ENCODE data around the gene TCF7L2. TPM values are rescaled to one million over a fixed set of nuclear protein-coding genes. Genes with fewer than 3 reads are reported as not detected.

The TCF7L2 gene
- total and polyA plus RNA-seq, 9 donors = 14.9 to 77.3 (median 51.5) TPM

GRCh38 chr10:113113241-113113640 lies 163.2 kb downstream of the TCF7L2 start:
- H3K27me3 ChIP-seq (ENCODE audit: control insufficient read depth, insufficient read depth, low read length) = no peaks in the 10 kb centered on the region
- no peaks in the 10 kb centered on the region for H3K9me3 ChIP-seq (replicated peaks; ENCODE audit: control insufficient read depth, low read depth, low read length)
- no peak overlapping the region for H3K27ac ChIP-seq (ENCODE audit: low read length)
- no peaks in the 10 kb centered on the region for H3K36me3 ChIP-seq (ENCODE audit: control insufficient read depth, insufficient read depth, low read length)
- H3K4me1 ChIP-seq (ENCODE audit: control insufficient read depth, insufficient read depth, low read length) = no peaks in the 10 kb centered on the region
- H3K4me3 ChIP-seq (ENCODE audit: low read length) = no peak overlapping the region
- DNase-seq = no peak
- 93% methylated on average over 3 of the region's 5 CpGs for WGBS (ENCODE audit: insufficient coverage)

DNA sequence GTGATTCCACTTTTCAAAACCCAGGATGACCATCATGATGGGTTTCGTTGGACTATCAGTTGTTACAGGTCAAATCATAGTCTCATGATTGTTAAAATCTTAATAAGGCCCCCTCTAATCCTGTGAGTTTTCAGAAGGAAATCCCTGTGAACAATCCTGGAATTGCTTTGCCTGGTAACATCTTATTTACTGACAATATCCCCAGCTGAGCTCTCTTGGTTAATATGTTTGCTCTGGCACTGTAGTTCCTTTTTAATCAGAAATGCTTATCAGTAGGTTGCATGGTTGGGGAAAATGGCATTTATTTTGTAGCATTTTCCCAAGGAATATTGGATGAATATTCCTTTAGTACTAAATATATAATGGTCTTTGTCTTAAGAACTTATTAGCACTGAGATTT lies 163.9 kb downstream of the TCF7L2 start:
- no peak for DNase-seq
- no peaks in the 10 kb centered on the region for H3K9me3 ChIP-seq (replicated peaks; ENCODE audit: control insufficient read depth, low read depth, low read length)
- no peaks in the 10 kb centered on the region for H3K36me3 ChIP-seq (ENCODE audit: control insufficient read depth, insufficient read depth, low read length)
- H3K27ac ChIP-seq (ENCODE audit: low read length) = no peak overlapping the region
- H3K4me3 ChIP-seq (ENCODE audit: low read length) = no peak overlapping the region
- no peaks in the 10 kb centered on the region for H3K27me3 ChIP-seq (ENCODE audit: control insufficient read depth, insufficient read depth, low read length)
- WGBS (ENCODE audit: insufficient coverage) = no CpG with 5 or more reads among the region's 1 CpG
- no peaks in the 10 kb centered on the region for H3K4me1 ChIP-seq (ENCODE audit: control insufficient read depth, insufficient read depth, low read length)

- no peaks in the 10 kb centered on the region for H3K4me1 ChIP-seq (ENCODE audit: control insufficient read depth, insufficient read depth, low read length)
- H3K27me3 ChIP-seq (ENCODE audit: control insufficient read depth, insufficient read depth, low read length) = no peaks in the 10 kb centered on the region
- H3K36me3 ChIP-seq (ENCODE audit: control insufficient read depth, insufficient read depth, low read length) = no peaks in the 10 kb centered on the region
- WGBS (ENCODE audit: insufficient coverage) = no CpG with 5 or more reads among the region's 10 CpGs
- no peak overlapping the region for H3K27ac ChIP-seq (ENCODE audit: low read length)
- no peak for DNase-seq
- no peak overlapping the region for H3K4me3 ChIP-seq (ENCODE audit: low read length)
- no peaks in the 10 kb centered on the region for H3K9me3 ChIP-seq (replicated peaks; ENCODE audit: control insufficient read depth, low read depth, low read length)
Measured at GRCh38 chr10:113115556-113115955, 165.5 kb downstream of the TCF7L2 start.

GRCh38 chr10:113118882-113119281 lies 168.8 kb downstream of the TCF7L2 start:
- Histone ChIP-seq H3K27ac (ENCODE audit: low read length) (no peak overlapping the region), H3K9me3 (replicated peaks; ENCODE audit: control insufficient read depth, low read depth, low read length) (no peaks in the 10 kb centered on the region), H3K4me1 (ENCODE audit: control insufficient read depth, insufficient read depth, low read length) (no peaks in the 10 kb centered on the region), H3K36me3 (ENCODE audit: control insufficient read depth, insufficient read depth, low read length) (no peaks in the 10 kb centered on the region), H3K4me3 (ENCODE audit: low read length) (no peak overlapping the region), H3K27me3 (ENCODE audit: control insufficient read depth, insufficient read depth, low read length) (no peaks in the 10 kb centered on the region)
- WGBS (ENCODE audit: insufficient coverage) = 96% methylated on average over 10 of the region's 15 CpGs
- no peak for DNase-seq

DNA sequence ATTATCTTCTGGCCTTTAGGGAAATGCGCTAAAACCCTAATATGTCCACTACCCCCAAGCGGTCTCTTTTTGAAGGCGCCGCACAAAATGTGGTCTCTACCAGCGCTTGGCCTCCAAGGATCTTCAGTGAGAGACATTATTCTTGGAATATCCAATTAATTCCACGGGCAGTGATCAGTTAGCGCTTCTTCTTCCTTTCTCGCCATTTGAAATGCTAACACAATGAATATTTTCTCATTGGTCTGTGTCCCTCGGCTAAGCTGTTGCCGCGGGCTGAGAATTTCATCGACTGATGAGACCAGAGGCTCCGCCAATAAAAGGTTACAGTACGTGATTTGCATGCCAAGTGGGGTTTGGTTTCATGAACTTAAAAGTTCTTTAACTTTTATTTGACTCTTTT lies 169.8 kb downstream of the TCF7L2 start:
- WGBS (ENCODE audit: insufficient coverage) = 89% methylated on average over 5 of the region's 14 CpGs

GRCh38 chr10:113121153-113121552 lies 171.1 kb downstream of the TCF7L2 start:
- Histone ChIP-seq H3K4me1 (ENCODE audit: control insufficient read depth, insufficient read depth, low read length) (peaks cover 4% of the 10 kb centered on the region), H3K4me3 (ENCODE audit: low read length) (no peak overlapping the region), H3K9me3 (replicated peaks; ENCODE audit: control insufficient read depth, low read depth, low read length) (no peaks in the 10 kb centered on the region), H3K27ac (ENCODE audit: low read length) (no peak overlapping the region), H3K36me3 (ENCODE audit: control insufficient read depth, insufficient read depth, low read length) (no peaks in the 10 kb centered on the region), H3K27me3 (ENCODE audit: control insufficient read depth, insufficient read depth, low read length) (no peaks in the 10 kb centered on the region)
- DNase-seq = no peak
- WGBS (ENCODE audit: insufficient coverage) = no CpG with 5 or more reads among the region's 7 CpGs

More for the DNA sequence above, 169.8 kb downstream of the TCF7L2 start:
- Histone ChIP-seq H3K36me3 (ENCODE audit: control insufficient read depth, insufficient read depth, low read length) (no peaks in the 10 kb centered on the region), H3K27ac (ENCODE audit: low read length) (no peak overlapping the region), H3K4me3 (ENCODE audit: low read length) (no peak overlapping the region), H3K9me3 (replicated peaks; ENCODE audit: control insufficient read depth, low read depth, low read length) (no peaks in the 10 kb centered on the region), H3K4me1 (ENCODE audit: control insufficient read depth, insufficient read depth, low read length) (no peaks in the 10 kb centered on the region), H3K27me3 (ENCODE audit: control insufficient read depth, insufficient read depth, low read length) (no peaks in the 10 kb centered on the region)
- DNase-seq = no peak

GRCh38 chr10:113122947-113123346 lies 172.9 kb downstream of the TCF7L2 start:
- no peak for DNase-seq
- no peaks in the 10 kb centered on the region for H3K9me3 ChIP-seq (replicated peaks; ENCODE audit: control insufficient read depth, low read depth, low read length)
- H3K27ac ChIP-seq (ENCODE audit: low read length) = no peak overlapping the region
- H3K36me3 ChIP-seq (ENCODE audit: control insufficient read depth, insufficient read depth, low read length) = no peaks in the 10 kb centered on the region
- no peaks in the 10 kb centered on the region for H3K27me3 ChIP-seq (ENCODE audit: control insufficient read depth, insufficient read depth, low read length)
- no peak overlapping the region for H3K4me3 ChIP-seq (ENCODE audit: low read length)
- WGBS (ENCODE audit: insufficient coverage) = 66% methylated on average over 7 of the region's 9 CpGs
- H3K4me1 ChIP-seq (ENCODE audit: control insufficient read depth, insufficient read depth, low read length) = peaks cover 7% of the 10 kb centered on the region

GRCh38 chr10:113124724-113125123 lies 174.7 kb downstream of the TCF7L2 start:
- peaks cover 13% of the 10 kb centered on the region for H3K4me1 ChIP-seq (ENCODE audit: control insufficient read depth, insufficient read depth, low read length)
- peak overlapping the region; percentile 85 for H3K27ac ChIP-seq (ENCODE audit: low read length)
- DNase-seq = no peak
- no peaks in the 10 kb centered on the region for H3K9me3 ChIP-seq (replicated peaks; ENCODE audit: control insufficient read depth, low read depth, low read length)
- WGBS (ENCODE audit: insufficient coverage) = 75% methylated on average over 11 of the region's 11 CpGs
- no peaks in the 10 kb centered on the region for H3K27me3 ChIP-seq (ENCODE audit: control insufficient read depth, insufficient read depth, low read length)
- H3K36me3 ChIP-seq (ENCODE audit: control insufficient read depth, insufficient read depth, low read length) = no peaks in the 10 kb centered on the region
- no peak overlapping the region for H3K4me3 ChIP-seq (ENCODE audit: low read length)

DNA sequence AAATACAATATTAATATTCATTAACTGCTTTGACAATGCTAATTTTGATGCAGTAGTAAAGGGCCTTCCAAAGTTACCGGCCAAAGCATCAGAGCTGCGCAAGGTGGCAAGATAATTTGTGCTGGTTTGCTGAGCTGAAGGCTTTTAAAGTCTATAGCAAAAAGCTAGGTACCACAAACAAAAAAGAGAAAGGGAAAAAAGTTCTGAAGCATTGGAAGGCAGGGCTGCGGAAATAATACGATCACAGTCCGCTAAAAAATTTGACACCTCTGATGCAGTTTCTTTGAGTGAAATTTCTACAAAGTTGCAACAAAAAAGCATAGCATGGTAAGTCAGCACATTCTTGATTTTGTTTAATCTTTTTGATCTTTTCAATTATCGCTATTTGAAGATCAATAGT lies 175.6 kb downstream of the TCF7L2 start:
- peak overlapping the region; percentile 85 for H3K27ac ChIP-seq (ENCODE audit: low read length)
- H3K9me3 ChIP-seq (replicated peaks; ENCODE audit: control insufficient read depth, low read depth, low read length) = no peaks in the 10 kb centered on the region
- peaks cover 14% of the 10 kb centered on the region for H3K4me1 ChIP-seq (ENCODE audit: control insufficient read depth, insufficient read depth, low read length)
- no peak overlapping the region for H3K4me3 ChIP-seq (ENCODE audit: low read length)
- no peaks in the 10 kb centered on the region for H3K27me3 ChIP-seq (ENCODE audit: control insufficient read depth, insufficient read depth, low read length)
- 20% methylated on average over 1 of the region's 6 CpGs for WGBS (ENCODE audit: insufficient coverage)
- no peaks in the 10 kb centered on the region for H3K36me3 ChIP-seq (ENCODE audit: control insufficient read depth, insufficient read depth, low read length)
- DNase-seq = peak; percentile 43

- Histone ChIP-seq H3K27ac (ENCODE audit: low read length) (peak overlapping the region; percentile 85), H3K9me3 (replicated peaks; ENCODE audit: control insufficient read depth, low read depth, low read length) (no peaks in the 10 kb centered on the region), H3K4me1 (ENCODE audit: control insufficient read depth, insufficient read depth, low read length) (peaks cover 15% of the 10 kb centered on the region), H3K4me3 (ENCODE audit: low read length) (peak overlapping the region; percentile 38), H3K36me3 (ENCODE audit: control insufficient read depth, insufficient read depth, low read length) (no peaks in the 10 kb centered on the region), H3K27me3 (ENCODE audit: control insufficient read depth, insufficient read depth, low read length) (no peaks in the 10 kb centered on the region)
- WGBS (ENCODE audit: insufficient coverage) = under 1% methylated on average over 43 of the region's 53 CpGs
- peak; percentile 82 for DNase-seq
Measured at GRCh38 chr10:113126229-113127201, 176.5 kb downstream of the TCF7L2 start.

Measured in muscle of leg (tissue), 11 donors.